ENCODE results near the gene GNS. TPM values are rescaled to one million over a fixed set of nuclear protein-coding genes. Genes with fewer than 3 reads are reported as not detected.

Gene GNS
- polyA plus RNA-seq, 2 of the 4 experiments (the other 2 are of a cell fraction), result 54.3 to 109 TPM

- ChIA-PET CTCF (interaction anchor here (0.6 to 1.4 kb wide), 3 partner anchors 17 to 190 kb away, joined by 3 to 5 read pairs (median 4); no protein-coding TSS in a partner anchor), POLR2A (interaction anchor here (0.5 kb wide), 1 partner anchor 114 kb away, joined by 4 read pairs; no protein-coding TSS in a partner anchor)
- Histone ChIP-seq H3K4me2 (no peak overlapping the region), H3K4me1 (peaks cover 9% of the 10 kb centered on the region), H3K4me3 (no peak overlapping the region), H3K27ac (no peak overlapping the region), H3K9me3 (no peaks in the 10 kb centered on the region)
- DNase-seq (ENCODE audit: low read depth in 1 of 2, low spot score in 1 of 2) (peak in 1 of 2 experiments; percentile 33), ATAC-seq (peak; percentile 43 to 57; a peak in 2 of 6 replicates), FAIRE-seq (no peak)
- no peak for TF ChIP-seq FOSL2 (IDR thresholded peaks at IDR 0.05)
- peak; percentile 63 for TF ChIP-seq FOSL2 (CRISPR knock-in tag; IDR thresholded peaks at IDR 0.05)
- no peak for TF ChIP-seq SREBF2 (IDR thresholded peaks at IDR 0.05)
- WGBS (ENCODE audit: missing lambda C conversion rate), result 56% methylated on average over 2 of the region's 2 CpGs
These were observed 19.4 kb downstream of the GNS start for GRCh38 chr12:64739778-64740177.

- Histone ChIP-seq H3K4me2 (no peak overlapping the region), H3K27ac (no peak overlapping the region), H3K4me1 (peaks cover 17% of the 10 kb centered on the region), H3K9me3 (no peaks in the 10 kb centered on the region), H3K4me3 (no peak overlapping the region)
- ChIA-PET CTCF (interaction anchor here (0.7 to 0.8 kb wide), 2 partner anchors 11 to 22 kb away, joined by 3 to 4 read pairs; no protein-coding TSS in a partner anchor), POLR2A (no interaction called here)
- peak; percentile 14 for TF ChIP-seq MAFK (IDR thresholded peaks at IDR 0.05; ENCODE audit: partially characterized antibody)
- TF ChIP-seq CHD4 (IDR thresholded peaks at IDR 0.05; ENCODE audit: borderline replicate concordance), result no peak
- TF ChIP-seq CEBPB (IDR thresholded peaks at IDR 0.05), result no peak
- no peak for DNase-seq (ENCODE audit: low read depth in 1 of 2, low spot score in 1 of 2)
- 65% methylated on average over 1 of the region's 1 CpG for WGBS (ENCODE audit: missing lambda C conversion rate)
- no peak for ATAC-seq
- FAIRE-seq, result no peak
These were observed 21.7 kb downstream of the GNS start for GRCh38 chr12:64737539-64737938.

GRCh38 chr12:64736771-64737170 lies 22.4 kb downstream of the GNS start:
- Histone ChIP-seq H3K4me3 (no peak overlapping the region), H3K27ac (no peak overlapping the region), H3K4me1 (peaks cover 17% of the 10 kb centered on the region), H3K4me2 (no peak overlapping the region), H3K9me3 (no peaks in the 10 kb centered on the region)
- TF ChIP-seq SREBF2 (IDR thresholded peaks at IDR 0.05), result no peak
- TF ChIP-seq RNF2 (IDR thresholded peaks at IDR 0.05; ENCODE audit: borderline replicate concordance, low read depth), result no peak
- TF ChIP-seq GATA3 (IDR thresholded peaks at IDR 0.05; ENCODE audit: borderline replicate concordance), result no peak
- no peak for TF ChIP-seq HOXB5 (CRISPR knock-in tag; IDR thresholded peaks at IDR 0.05)
- TF ChIP-seq MYC (IDR thresholded peaks at IDR 0.05; ENCODE audit: borderline replicate concordance, low read length), result no peak
- TF ChIP-seq RARB (CRISPR knock-in tag; IDR thresholded peaks at IDR 0.05), result no peak
- no peak for TF ChIP-seq MAZ (IDR thresholded peaks at IDR 0.05; ENCODE audit: borderline replicate concordance, low read depth, low read length)
- no peak for TF ChIP-seq HES2 (IDR thresholded peaks at IDR 0.05)
- no peak for TF ChIP-seq EP300 (IDR thresholded peaks at IDR 0.05)
- no peak for TF ChIP-seq ZC3H11A (IDR thresholded peaks at IDR 0.05)
- TF ChIP-seq POLR2A (IDR thresholded peaks at IDR 0.05; ENCODE audit: low read length), result no peak
- no peak for TF ChIP-seq MAX (IDR thresholded peaks at IDR 0.05)
- WGBS (ENCODE audit: missing lambda C conversion rate), result 84% methylated on average over 1 of the region's 1 CpG
- CTCF ChIA-PET, result interaction anchor here (0.7 to 1.0 kb wide), 3 partner anchors 12 to 693 kb away, joined by 3 to 4 read pairs (median 3); no protein-coding TSS in a partner anchor
- FAIRE-seq (no peak), DNase-seq (ENCODE audit: low read depth in 1 of 2, low spot score in 1 of 2) (no peak), ATAC-seq (no peak)
- POLR2A ChIA-PET, result no interaction called here

GRCh38 chr12:64735442-64735841 lies 23.8 kb downstream of the GNS start:
- no peak for ATAC-seq
- Histone ChIP-seq H3K4me2 (no peak overlapping the region), H3K9me3 (no peaks in the 10 kb centered on the region), H3K4me3 (no peak overlapping the region), H3K27ac (no peak overlapping the region), H3K4me1 (peaks cover 17% of the 10 kb centered on the region)
- no peak for FAIRE-seq
- POLR2A ChIA-PET, result no interaction called here
- CTCF ChIA-PET, result interaction anchor here (1.1 to 1.3 kb wide), 2 partner anchors 9 to 40 kb away, joined by 3 read pairs; no protein-coding TSS in a partner anchor
- DNase-seq (ENCODE audit: low read depth in 1 of 2, low spot score in 1 of 2), result no peak
- no peak for TF ChIP-seq ELK1 (IDR thresholded peaks at IDR 0.05; ENCODE audit: low read depth, low read length)
- no peak for TF ChIP-seq REST (IDR thresholded peaks at IDR 0.05)

All from A549 (cell line).